Stimulated activated CD4-positive, alpha-beta T cell treated with anti-CD3 and anti-CD28 coated beads, Interleukin-2, amount 100 ng/mL, for 24 hours (primary cell): ENCODE results near the gene TAF11L13.

Experiments
- DNase-seq, 2 donors: peaks; one replicate each; pipeline ENCODE4 v3.0.0-alpha.2; 2020

The TAF11L13 gene

DNA sequence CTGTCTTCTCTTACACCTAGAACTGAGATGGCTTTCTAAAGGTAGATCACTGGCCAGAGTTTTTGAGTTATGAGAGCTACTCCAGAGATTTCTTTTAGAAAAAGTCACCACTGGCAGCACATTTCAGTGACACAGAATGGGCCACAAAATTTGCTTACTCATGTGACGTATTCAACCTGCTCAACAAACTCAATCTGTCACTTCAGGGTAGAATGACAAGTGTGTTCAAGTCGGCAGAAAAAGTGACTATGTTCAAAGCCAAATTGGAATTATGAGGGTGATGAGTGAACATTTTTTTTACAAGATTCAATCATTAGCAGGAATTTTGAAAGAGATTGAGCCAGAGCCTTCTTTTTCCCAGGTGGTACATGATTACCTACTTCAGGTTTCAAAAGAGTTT, 48.8 kb downstream of the TAF11L13 start:
- DNase-seq = no peak
